Endometrial microvascular endothelial cells (primary cell): ENCODE measurements around the gene CHST6. TPM values are rescaled to one million over a fixed set of nuclear protein-coding genes. Genes with fewer than 3 reads are reported as not detected.
"Not testable (repeated sequence)": the region's sequence is repeated elsewhere in the genome, so short reads cannot be mapped to it uniquely, and the experiment has no call there.

Experiments used
- in situ Hi-C: cut with HindIII; loops from 2 replicates; pipeline ENCODE4 v1.10.0; 2017; ENCODE audit warnings: low sequenced_read_pairs, low pct_unique_long_range_greater_than_20kb; ENCODE audit errors: inconsistent ontology term
- total RNA-seq: library from RNA; depleted of rRNA; stranded (reverse); fragments of >200 nt; gene quantifications from one replicate; pipeline ENCODE4 v1.2.3, GENCODE V29; 2015; ENCODE audit errors: inconsistent ontology term

Gene CHST6
- total RNA-seq, 1 donor from 2014 or later = 0.19 TPM

- in situ Hi-C loops = loop anchor here (25.0 kb wide), 1 partner anchor 104 kb away; the partner anchor contains the start of genes GABARAPL2 and TMEM231
Measured at GRCh38 chr16:75458029-75458428, 37.2 kb downstream of the CHST6 start.

- in situ Hi-C loops = loop anchor here (25.0 kb wide), 1 partner anchor 105 kb away; the partner anchor contains the start of genes GABARAPL2 and TMEM231
Measured at GRCh38 chr16:75457485-75458021, 37.7 kb downstream of the CHST6 start.

- in situ Hi-C loops = loop anchor here (25.0 kb wide), 1 partner anchor 105 kb away; the partner anchor contains the start of genes GABARAPL2 and TMEM231
Measured at GRCh38 chr16:75456971-75457370, 38.3 kb downstream of the CHST6 start.

GRCh38 chr16:75456486-75456885 lies 38.8 kb downstream of the CHST6 start:
- in situ Hi-C loops = loop anchor here (25.0 kb wide), 1 partner anchor 106 kb away; the partner anchor contains the start of genes GABARAPL2 and TMEM231

GRCh38 chr16:75455677-75456076 lies 39.6 kb downstream of the CHST6 start:
- in situ Hi-C loops = loop anchor here (25.0 kb wide), 1 partner anchor 107 kb away; the partner anchor contains the start of genes GABARAPL2 and TMEM231

GRCh38 chr16:75452464-75453190 lies 42.6 kb downstream of the CHST6 start:
- in situ Hi-C loops = loop anchor here (25.0 kb wide), 1 partner anchor 110 kb away; the partner anchor contains the start of genes GABARAPL2 and TMEM231

- in situ Hi-C loops = no loop called here
Measured at GRCh38 chr16:75446416-75446815, 48.8 kb downstream of the CHST6 start.

GRCh38 chr16:75445298-75445697 lies 49.9 kb downstream of the CHST6 start:
- in situ Hi-C loops = no loop called here

- in situ Hi-C loops = no loop called here
Measured at GRCh38 chr16:75443298-75443697, 51.9 kb downstream of the CHST6 start.

- in situ Hi-C loops = no loop called here
Measured at GRCh38 chr16:75433732-75434413, 61.4 kb downstream of the CHST6 start.

GRCh38 chr16:75432828-75433731 lies 62.2 kb downstream of the CHST6 start, which contains the start of gene CFDP1:
Gene CFDP1 (minus strand): TSS chr16:75433503. CDS start chr16:75433352, 151 bp downstream.
- in situ Hi-C loops = no loop called here

GRCh38 chr16:75429621-75430403 lies 65.4 kb downstream of the CHST6 start:
- in situ Hi-C loops = no loop called here

GRCh38 chr16:75426524-75426923 lies 68.7 kb downstream of the CHST6 start:
- in situ Hi-C loops = not testable (repeated sequence)

- in situ Hi-C loops = not testable (repeated sequence)
Measured at GRCh38 chr16:75424105-75424762, 71.0 kb downstream of the CHST6 start.

GRCh38 chr16:75423723-75424104 lies 71.5 kb downstream of the CHST6 start:
- in situ Hi-C loops = no loop called here
